SU-DHL-6 (cell line): ENCODE results near the gene SLC25A1.

Experiments
- EZH2phosphoT487 ChIP-seq: fragments of 200-600 bp; sonication (generic), shearing (Covaris generic); conservative IDR thresholded peaks from 2 replicates; pipeline ENCODE4 v1.6.1; 2018; ENCODE audit warnings: mild to moderate bottlenecking, antibody characterized with exemption, low read length, moderate library complexity, mixed read lengths
- TF ChIP-seq, protein P1 (sequence below): fragments of 200-600 bp; sonication (generic); IDR thresholded peaks from one replicate; pipeline ENCODE4 v1.5.1; 2017; ENCODE audit warnings: antibody characterized with exemption, mild to moderate bottlenecking, low read length, moderate library complexity; ENCODE audit not compliant: insufficient read depth, poor library complexity, severe bottlenecking

DNA sequence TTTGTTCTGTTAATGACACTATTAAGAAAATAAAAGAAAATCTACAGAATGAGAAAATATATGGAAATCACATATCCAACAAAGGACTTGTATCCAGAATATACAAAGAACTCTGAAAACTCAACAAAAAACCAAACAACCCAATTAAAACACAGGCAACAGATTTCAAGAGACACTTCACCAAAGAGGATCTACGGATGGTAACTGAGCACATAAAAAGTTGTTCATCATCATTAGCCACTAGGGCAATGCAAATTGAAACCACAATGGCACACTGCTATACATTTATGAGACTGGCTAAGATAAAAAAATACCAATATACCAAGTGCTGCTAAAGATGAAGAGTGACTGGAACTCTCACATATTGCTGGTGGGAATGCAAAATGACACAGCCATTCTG, 34.5 kb upstream of the SLC25A1 start:
- TF ChIP-seq, protein P1, sequence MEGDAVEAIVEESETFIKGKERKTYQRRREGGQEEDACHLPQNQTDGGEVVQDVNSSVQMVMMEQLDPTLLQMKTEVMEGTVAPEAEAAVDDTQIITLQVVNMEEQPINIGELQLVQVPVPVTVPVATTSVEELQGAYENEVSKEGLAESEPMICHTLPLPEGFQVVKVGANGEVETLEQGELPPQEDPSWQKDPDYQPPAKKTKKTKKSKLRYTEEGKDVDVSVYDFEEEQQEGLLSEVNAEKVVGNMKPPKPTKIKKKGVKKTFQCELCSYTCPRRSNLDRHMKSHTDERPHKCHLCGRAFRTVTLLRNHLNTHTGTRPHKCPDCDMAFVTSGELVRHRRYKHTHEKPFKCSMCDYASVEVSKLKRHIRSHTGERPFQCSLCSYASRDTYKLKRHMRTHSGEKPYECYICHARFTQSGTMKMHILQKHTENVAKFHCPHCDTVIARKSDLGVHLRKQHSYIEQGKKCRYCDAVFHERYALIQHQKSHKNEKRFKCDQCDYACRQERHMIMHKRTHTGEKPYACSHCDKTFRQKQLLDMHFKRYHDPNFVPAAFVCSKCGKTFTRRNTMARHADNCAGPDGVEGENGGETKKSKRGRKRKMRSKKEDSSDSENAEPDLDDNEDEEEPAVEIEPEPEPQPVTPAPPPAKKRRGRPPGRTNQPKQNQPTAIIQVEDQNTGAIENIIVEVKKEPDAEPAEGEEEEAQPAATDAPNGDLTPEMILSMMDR, result no peak
- TF ChIP-seq EZH2phosphoT487, result no peak
